OCI-LY7 (cell line): ENCODE results near the gene LIN28B. TPM values are rescaled to one million over a fixed set of nuclear protein-coding genes. Genes with fewer than 3 reads are reported as not detected.
"Not testable (repeated sequence)": the region's sequence is repeated elsewhere in the genome, so short reads cannot be mapped to it uniquely, and the experiment has no call there.

Experiments used
- BruUV-seq: library from RNA; stranded (reverse); fragments of 400-500 nt; replicated peaks from 2 replicates; lab custom pipeline; 2021; lab: Mats Ljungman, UMichigan
- CTCF ChIA-PET: fragments of 300-600 bp; sonication (Branson Sonifier 250); formaldehyde crosslinking; loops from one replicate; lab custom pipeline; 2022; ENCODE audit warnings: antibody characterized with exemption; ENCODE audit not compliant: unreplicated experiment; lab: Charles Lee
- POLR2A ChIA-PET: fragments of 300-600 bp; sonication (Branson Sonifier 250); formaldehyde crosslinking; loops from one replicate; lab custom pipeline; 2022; ENCODE audit warnings: antibody characterized with exemption; lab: Charles Lee
- DNase-seq: peaks from one replicate; pipeline ENCODE4 v3.0.0-alpha.2; 2015; ENCODE audit warnings: low spot score
- H2AFZ ChIP-seq: fragments of 200-600 bp; sonication (generic), shearing (Covaris generic); 2 replicates; pipeline ENCODE4 v1.6.1; 2014; ENCODE audit warnings: mild to moderate bottlenecking, antibody characterized with exemption, low read length, moderate library complexity
- H3K27ac ChIP-seq: fragments of 200-600 bp; sonication (generic); 2 replicates; pipeline ENCODE4 v1.5.1; 2014; ENCODE audit warnings: mixed run types, low read depth, mild to moderate bottlenecking, moderate library complexity, low read length, inconsistent platforms; ENCODE audit not compliant: poor library complexity, severe bottlenecking
- H3K36me3 ChIP-seq: fragments of 200-600 bp; sonication (generic); 2 replicates; pipeline ENCODE4 v1.6.1; 2014; ENCODE audit warnings: mild to moderate bottlenecking, antibody characterized with exemption, low read length, moderate library complexity, mixed read lengths; ENCODE audit not compliant: insufficient read depth
- H3K4me1 ChIP-seq: fragments of 200-600 bp; sonication (generic); 2 replicates; pipeline ENCODE4 v1.5.1; 2014; ENCODE audit warnings: mild to moderate bottlenecking, low read length; ENCODE audit not compliant: insufficient read depth, poor library complexity, severe bottlenecking
- H3K4me2 ChIP-seq: fragments of 200-600 bp; sonication (generic); 2 replicates; pipeline ENCODE4 v1.6.1; 2014; ENCODE audit warnings: mild to moderate bottlenecking, low read length
- H3K4me3 ChIP-seq: fragments of 200-600 bp; sonication (generic); 2 replicates; pipeline ENCODE4 v1.5.1; 2014; ENCODE audit warnings: mild to moderate bottlenecking, low read depth, low read length; ENCODE audit not compliant: poor library complexity, severe bottlenecking
- H3K79me2 ChIP-seq: fragments of 200-600 bp; sonication (generic); 2 replicates; pipeline ENCODE4 v1.6.1; 2016; ENCODE audit warnings: low read depth, mild to moderate bottlenecking, low read length, moderate library complexity, mixed read lengths; ENCODE audit not compliant: insufficient read depth
- H3K9me2 ChIP-seq: fragments of 200-600 bp; sonication (generic); 2 replicates; pipeline ENCODE4 v1.6.1; 2016; ENCODE audit warnings: mild to moderate bottlenecking, low read length, mixed read lengths; ENCODE audit not compliant: insufficient read depth
- H3K9me3 ChIP-seq: fragments of 200-600 bp; sonication (generic); 2 replicates; pipeline ENCODE4 v1.6.1; 2014; ENCODE audit warnings: mild to moderate bottlenecking, mixed run types, low read length, mixed read lengths
- H4K20me1 ChIP-seq: fragments of 200-600 bp; sonication (generic); 2 replicates; pipeline ENCODE4 v1.6.1; 2014; ENCODE audit warnings: mild to moderate bottlenecking, antibody characterized with exemption, low read length, moderate library complexity, mixed read lengths; ENCODE audit not compliant: insufficient read depth
- CTCF ChIP-seq: fragments of 200-600 bp; sonication (generic); conservative IDR thresholded peaks from 2 replicates; pipeline ENCODE4 v1.5.1; 2014; ENCODE audit warnings: mild to moderate bottlenecking, antibody characterized with exemption, low read length, moderate library complexity, mixed read lengths
- EZH2phosphoT487 ChIP-seq: fragments of 200-600 bp; sonication (generic); IDR thresholded peaks from 2 replicates; pipeline ENCODE4 v1.6.1; 2018; ENCODE audit warnings: low read depth, borderline replicate concordance, mild to moderate bottlenecking, mixed run types, antibody characterized with exemption, low read length, moderate library complexity, mixed read lengths
- intact Hi-C: fragments of 100-400 bp; cut with micrococcal nuclease; formaldehyde crosslinking; loops from one replicate; pipeline ENCODE4 v1.10.0; 2022; ENCODE audit not compliant: unreplicated experiment
- total RNA-seq, 2 experiments: library from RNA; depleted of rRNA in 1 of 2; stranded (reverse); fragments of >200 nt in 1 of 2; shearing (Covaris generic) in 1 of 2; gene quantifications; 2 replicates each; pipeline ENCODE4 v1.2.3, GENCODE V29; 2014 to 2022

The LIN28B gene
- total RNA-seq, 2 experiments from 2014 or later: not detected

GRCh38 chr6:105072798-105073199 lies 115.9 kb downstream of the LIN28B start:
- POLR2A ChIA-PET: interaction anchor here (0.6 to 0.8 kb wide), 2 partner anchors 13 to 1511 kb away, joined by 4 read pairs; no protein-coding TSS in a partner anchor

GRCh38 chr6:105075210-105075609 lies 118.3 kb downstream of the LIN28B start:
- no peak for DNase-seq
- TF ChIP-seq EZH2phosphoT487: no peak
- no peak for TF ChIP-seq CTCF
- no peak overlapping the region for H3K27ac ChIP-seq
- H3K4me3 ChIP-seq: no peak overlapping the region
- intact Hi-C loops: loop anchor here (5.0 kb wide), 2 partner anchors 283 to 548 kb away; no protein-coding TSS in a partner anchor
- POLR2A ChIA-PET: no interaction called here
- no peaks in the 10 kb centered on the region for H3K36me3 ChIP-seq
- no peaks in the 10 kb centered on the region for H3K9me2 ChIP-seq
- H3K9me3 ChIP-seq: no peaks in the 10 kb centered on the region
- H3K4me1 ChIP-seq: no peaks in the 10 kb centered on the region
- CTCF ChIA-PET: no interaction called here
- no TSS peak for BruUV-seq
- H4K20me1 ChIP-seq: no peaks in the 10 kb centered on the region
- H2AFZ ChIP-seq: no peak overlapping the region
- no peak overlapping the region for H3K4me2 ChIP-seq
- H3K79me2 ChIP-seq: no peaks in the 10 kb centered on the region

More at GRCh38 chr6:105072798-105073199, 115.9 kb downstream of the LIN28B start:
- no peaks in the 10 kb centered on the region for H4K20me1 ChIP-seq
- CTCF ChIA-PET: no interaction called here
- DNase-seq: no peak
- TF ChIP-seq EZH2phosphoT487 (no peak), CTCF (no peak)
- H3K9me3 ChIP-seq: no peaks in the 10 kb centered on the region
- intact Hi-C loops: no loop called here
- H3K4me3 ChIP-seq: no peak overlapping the region
- no peaks in the 10 kb centered on the region for H3K9me2 ChIP-seq
- H3K4me1 ChIP-seq: no peaks in the 10 kb centered on the region
- no peaks in the 10 kb centered on the region for H3K36me3 ChIP-seq
- H3K4me2 ChIP-seq: no peak overlapping the region
- BruUV-seq: no TSS peak
- H3K27ac ChIP-seq: no peak overlapping the region
- H2AFZ ChIP-seq: no peak overlapping the region
- no peaks in the 10 kb centered on the region for H3K79me2 ChIP-seq

GRCh38 chr6:105076418-105076817 lies 119.5 kb downstream of the LIN28B start:
- H3K9me2 ChIP-seq, H3K9me3 ChIP-seq, CTCF ChIA-PET, H3K36me3 ChIP-seq, H3K79me2 ChIP-seq, H3K4me2 ChIP-seq, POLR2A ChIA-PET, H3K27ac ChIP-seq, H4K20me1 ChIP-seq, DNase-seq, BruUV-seq, H3K4me1 ChIP-seq, H2AFZ ChIP-seq, H3K4me3 ChIP-seq: not testable (repeated sequence)
- intact Hi-C loops: loop anchor here (5.0 kb wide), 2 partner anchors 284 to 549 kb away; no protein-coding TSS in a partner anchor
